ENCODE data around the gene NCOA1.

DNA sequence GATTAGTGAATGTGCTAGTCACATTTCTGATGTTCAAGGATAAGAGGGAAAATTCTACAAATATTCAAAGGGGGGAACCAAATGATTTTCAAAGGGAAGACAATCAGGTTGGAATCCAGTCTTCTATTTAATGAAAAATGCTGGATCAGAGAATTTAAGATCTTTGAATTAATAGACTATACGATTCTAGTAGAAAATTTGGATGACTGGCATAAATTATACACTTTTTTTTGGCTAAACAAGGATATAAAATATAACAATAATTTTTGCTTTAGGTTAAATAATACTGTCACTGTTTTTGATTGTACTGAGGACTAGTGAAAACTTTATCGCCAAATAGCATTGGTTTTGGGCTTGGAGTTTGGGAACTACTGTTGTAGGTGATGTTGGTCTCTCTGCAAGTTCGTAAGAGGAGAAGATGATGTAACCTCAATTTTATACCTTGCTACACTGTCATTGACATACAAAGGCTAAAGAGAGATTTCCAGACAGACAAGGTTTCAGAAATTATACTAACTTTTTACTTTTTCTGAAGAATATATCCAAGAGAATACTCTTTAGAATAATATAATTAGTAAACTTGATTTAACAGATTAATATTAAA is 51.3 kb downstream of the NCOA1 start:
- TF ChIP-seq, protein P1, sequence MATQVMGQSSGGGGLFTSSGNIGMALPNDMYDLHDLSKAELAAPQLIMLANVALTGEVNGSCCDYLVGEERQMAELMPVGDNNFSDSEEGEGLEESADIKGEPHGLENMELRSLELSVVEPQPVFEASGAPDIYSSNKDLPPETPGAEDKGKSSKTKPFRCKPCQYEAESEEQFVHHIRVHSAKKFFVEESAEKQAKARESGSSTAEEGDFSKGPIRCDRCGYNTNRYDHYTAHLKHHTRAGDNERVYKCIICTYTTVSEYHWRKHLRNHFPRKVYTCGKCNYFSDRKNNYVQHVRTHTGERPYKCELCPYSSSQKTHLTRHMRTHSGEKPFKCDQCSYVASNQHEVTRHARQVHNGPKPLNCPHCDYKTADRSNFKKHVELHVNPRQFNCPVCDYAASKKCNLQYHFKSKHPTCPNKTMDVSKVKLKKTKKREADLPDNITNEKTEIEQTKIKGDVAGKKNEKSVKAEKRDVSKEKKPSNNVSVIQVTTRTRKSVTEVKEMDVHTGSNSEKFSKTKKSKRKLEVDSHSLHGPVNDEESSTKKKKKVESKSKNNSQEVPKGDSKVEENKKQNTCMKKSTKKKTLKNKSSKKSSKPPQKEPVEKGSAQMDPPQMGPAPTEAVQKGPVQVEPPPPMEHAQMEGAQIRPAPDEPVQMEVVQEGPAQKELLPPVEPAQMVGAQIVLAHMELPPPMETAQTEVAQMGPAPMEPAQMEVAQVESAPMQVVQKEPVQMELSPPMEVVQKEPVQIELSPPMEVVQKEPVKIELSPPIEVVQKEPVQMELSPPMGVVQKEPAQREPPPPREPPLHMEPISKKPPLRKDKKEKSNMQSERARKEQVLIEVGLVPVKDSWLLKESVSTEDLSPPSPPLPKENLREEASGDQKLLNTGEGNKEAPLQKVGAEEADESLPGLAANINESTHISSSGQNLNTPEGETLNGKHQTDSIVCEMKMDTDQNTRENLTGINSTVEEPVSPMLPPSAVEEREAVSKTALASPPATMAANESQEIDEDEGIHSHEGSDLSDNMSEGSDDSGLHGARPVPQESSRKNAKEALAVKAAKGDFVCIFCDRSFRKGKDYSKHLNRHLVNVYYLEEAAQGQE (IDR thresholded peaks at IDR 0.05) = no peak
- TF ChIP-seq, protein P2, sequence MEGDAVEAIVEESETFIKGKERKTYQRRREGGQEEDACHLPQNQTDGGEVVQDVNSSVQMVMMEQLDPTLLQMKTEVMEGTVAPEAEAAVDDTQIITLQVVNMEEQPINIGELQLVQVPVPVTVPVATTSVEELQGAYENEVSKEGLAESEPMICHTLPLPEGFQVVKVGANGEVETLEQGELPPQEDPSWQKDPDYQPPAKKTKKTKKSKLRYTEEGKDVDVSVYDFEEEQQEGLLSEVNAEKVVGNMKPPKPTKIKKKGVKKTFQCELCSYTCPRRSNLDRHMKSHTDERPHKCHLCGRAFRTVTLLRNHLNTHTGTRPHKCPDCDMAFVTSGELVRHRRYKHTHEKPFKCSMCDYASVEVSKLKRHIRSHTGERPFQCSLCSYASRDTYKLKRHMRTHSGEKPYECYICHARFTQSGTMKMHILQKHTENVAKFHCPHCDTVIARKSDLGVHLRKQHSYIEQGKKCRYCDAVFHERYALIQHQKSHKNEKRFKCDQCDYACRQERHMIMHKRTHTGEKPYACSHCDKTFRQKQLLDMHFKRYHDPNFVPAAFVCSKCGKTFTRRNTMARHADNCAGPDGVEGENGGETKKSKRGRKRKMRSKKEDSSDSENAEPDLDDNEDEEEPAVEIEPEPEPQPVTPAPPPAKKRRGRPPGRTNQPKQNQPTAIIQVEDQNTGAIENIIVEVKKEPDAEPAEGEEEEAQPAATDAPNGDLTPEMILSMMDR (IDR thresholded peaks at IDR 0.05; ENCODE audit: low read depth, low read length, missing input control) = no peak
- TF ChIP-seq SP1 (IDR thresholded peaks at IDR 0.05) (no peak), TAF1 (conservative IDR thresholded peaks at IDR 0.05) (no peak), YY1 (IDR thresholded peaks at IDR 0.05) (no peak), GABPA (IDR thresholded peaks at IDR 0.05 in 1 of 2, conservative IDR thresholded peaks at IDR 0.05 in 1 of 2) (no peak), RAD21 (IDR thresholded peaks at IDR 0.05) (no peak), HNF4A (conservative IDR thresholded peaks at IDR 0.05) (no peak), JUND (IDR thresholded peaks at IDR 0.05) (no peak), EGR1 (IDR thresholded peaks at IDR 0.05; ENCODE audit: low read depth in 2 of 2) (no peak), HNF4G (IDR thresholded peaks at IDR 0.05) (no peak), FOXA1 (IDR thresholded peaks at IDR 0.05) (no peak)
- TF ChIP-seq, protein P3, sequence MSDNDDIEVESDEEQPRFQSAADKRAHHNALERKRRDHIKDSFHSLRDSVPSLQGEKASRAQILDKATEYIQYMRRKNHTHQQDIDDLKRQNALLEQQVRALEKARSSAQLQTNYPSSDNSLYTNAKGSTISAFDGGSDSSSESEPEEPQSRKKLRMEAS (IDR thresholded peaks at IDR 0.05) = no peak
- TF ChIP-seq, protein P4, sequence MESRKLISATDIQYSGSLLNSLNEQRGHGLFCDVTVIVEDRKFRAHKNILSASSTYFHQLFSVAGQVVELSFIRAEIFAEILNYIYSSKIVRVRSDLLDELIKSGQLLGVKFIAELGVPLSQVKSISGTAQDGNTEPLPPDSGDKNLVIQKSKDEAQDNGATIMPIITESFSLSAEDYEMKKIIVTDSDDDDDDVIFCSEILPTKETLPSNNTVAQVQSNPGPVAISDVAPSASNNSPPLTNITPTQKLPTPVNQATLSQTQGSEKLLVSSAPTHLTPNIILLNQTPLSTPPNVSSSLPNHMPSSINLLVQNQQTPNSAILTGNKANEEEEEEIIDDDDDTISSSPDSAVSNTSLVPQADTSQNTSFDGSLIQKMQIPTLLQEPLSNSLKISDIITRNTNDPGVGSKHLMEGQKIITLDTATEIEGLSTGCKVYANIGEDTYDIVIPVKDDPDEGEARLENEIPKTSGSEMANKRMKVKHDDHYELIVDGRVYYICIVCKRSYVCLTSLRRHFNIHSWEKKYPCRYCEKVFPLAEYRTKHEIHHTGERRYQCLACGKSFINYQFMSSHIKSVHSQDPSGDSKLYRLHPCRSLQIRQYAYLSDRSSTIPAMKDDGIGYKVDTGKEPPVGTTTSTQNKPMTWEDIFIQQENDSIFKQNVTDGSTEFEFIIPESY (IDR thresholded peaks at IDR 0.05) = no peak

Measured in liver (tissue), 3 donors.